ENCODE data around the gene SLC26A1.

Gene SLC26A1

GRCh38 chr4:950136-951020 is 42.8 kb downstream of the SLC26A1 start:
- H3K9me3 ChIP-seq (ENCODE audit: severe bottlenecking), result no peaks in the 10 kb centered on the region
- no peaks in the 10 kb centered on the region for H3K27me3 ChIP-seq (ENCODE audit: insufficient read depth, low read depth, severe bottlenecking)
- no peak overlapping the region for H3K4me3 ChIP-seq (ENCODE audit: low read depth, low read length)
- no peak for DNase-seq
- H3K36me3 ChIP-seq, result peaks cover 10% of the 10 kb centered on the region
- no peak overlapping the region for H3K27ac ChIP-seq
- TF ChIP-seq CTCF (IDR thresholded peaks at IDR 0.05; ENCODE audit: low read depth, low read length), result no peak

- Histone ChIP-seq H3K27me3 (ENCODE audit: insufficient read depth, low read depth, severe bottlenecking) (no peaks in the 10 kb centered on the region), H3K36me3 (peaks cover 8% of the 10 kb centered on the region), H3K4me3 (ENCODE audit: low read depth, low read length) (no peak overlapping the region), H3K27ac (no peak overlapping the region), H3K9me3 (ENCODE audit: severe bottlenecking) (no peaks in the 10 kb centered on the region)
- TF ChIP-seq CTCF (IDR thresholded peaks at IDR 0.05; ENCODE audit: low read depth, low read length), result no peak
- no peak for DNase-seq
These were observed 43.5 kb downstream of the SLC26A1 start for GRCh38 chr4:949656-950055.

GRCh38 chr4:948936-949300 is 44.3 kb downstream of the SLC26A1 start:
- H3K9me3 ChIP-seq (ENCODE audit: severe bottlenecking), result no peaks in the 10 kb centered on the region
- H3K27ac ChIP-seq, result no peak overlapping the region
- peaks cover 6% of the 10 kb centered on the region for H3K36me3 ChIP-seq
- no peaks in the 10 kb centered on the region for H3K27me3 ChIP-seq (ENCODE audit: insufficient read depth, low read depth, severe bottlenecking)
- no peak overlapping the region for H3K4me3 ChIP-seq (ENCODE audit: low read depth, low read length)
- DNase-seq, result no peak
- no peak for TF ChIP-seq CTCF (IDR thresholded peaks at IDR 0.05; ENCODE audit: low read depth, low read length)

GRCh38 chr4:948101-948935 is 44.9 kb downstream of the SLC26A1 start:
- H3K27me3 ChIP-seq (ENCODE audit: insufficient read depth, low read depth, severe bottlenecking), result no peaks in the 10 kb centered on the region

GRCh38 chr4:947491-947971 is 45.7 kb downstream of the SLC26A1 start:
- Histone ChIP-seq H3K27ac (no peak overlapping the region), H3K36me3 (peaks cover 3% of the 10 kb centered on the region; the same call in 1 of the 2 replicates), H3K9me3 (ENCODE audit: severe bottlenecking) (no peaks in the 10 kb centered on the region), H3K4me3 (ENCODE audit: low read depth, low read length) (no peak overlapping the region), H3K27me3 (ENCODE audit: insufficient read depth, low read depth, severe bottlenecking) (no peaks in the 10 kb centered on the region)
- DNase-seq, result no peak
- TF ChIP-seq CTCF (IDR thresholded peaks at IDR 0.05; ENCODE audit: low read depth, low read length), result no peak

More at GRCh38 chr4:948101-948935, 44.9 kb downstream of the SLC26A1 start:
- DNase-seq, result no peak
- no peak for TF ChIP-seq CTCF (IDR thresholded peaks at IDR 0.05; ENCODE audit: low read depth, low read length)
- peaks cover 6% of the 10 kb centered on the region for H3K36me3 ChIP-seq
- no peak overlapping the region for H3K4me3 ChIP-seq (ENCODE audit: low read depth, low read length)
- no peak overlapping the region for H3K27ac ChIP-seq
- no peaks in the 10 kb centered on the region for H3K9me3 ChIP-seq (ENCODE audit: severe bottlenecking)

Data from WERI-Rb-1 (cell line).